Panc1 (cell line): ENCODE results near the gene CHST8.
"Not testable (repeated sequence)": the region's sequence is repeated elsewhere in the genome, so short reads cannot be mapped to it uniquely, and the experiment has no call there.

Experiments
- POLR2AphosphoS5 ChIP-seq: IDR thresholded peaks from 2 replicates; pipeline ENCODE4 v1.6.1; 2012; ENCODE audit warnings: mild to moderate bottlenecking, low read depth, low read length, moderate library complexity
- TCF7L2 ChIP-seq: IDR thresholded peaks from 2 replicates; pipeline ENCODE4 v1.6.1; 2011; ENCODE audit warnings: mild to moderate bottlenecking, low read depth, low read length, inconsistent platforms
- TF ChIP-seq, protein P1 (sequence below): fragments of 450-650 bp; IDR thresholded peaks from 2 replicates; pipeline ENCODE4 v1.5.1; 2017; ENCODE audit warnings: mild to moderate bottlenecking
- TF ChIP-seq, protein P2 (sequence below), 2 experiments: IDR thresholded peaks; 2 replicates each; pipeline ENCODE4 v1.6.1; 2011 to 2012; ENCODE audit warnings: low read depth in 2 of 2, control low read depth in 1 of 2, low read length in 1 of 2, mild to moderate bottlenecking in 1 of 2, moderate library complexity in 1 of 2; ENCODE audit not compliant: insufficient read depth in 1 of 2

DNA sequence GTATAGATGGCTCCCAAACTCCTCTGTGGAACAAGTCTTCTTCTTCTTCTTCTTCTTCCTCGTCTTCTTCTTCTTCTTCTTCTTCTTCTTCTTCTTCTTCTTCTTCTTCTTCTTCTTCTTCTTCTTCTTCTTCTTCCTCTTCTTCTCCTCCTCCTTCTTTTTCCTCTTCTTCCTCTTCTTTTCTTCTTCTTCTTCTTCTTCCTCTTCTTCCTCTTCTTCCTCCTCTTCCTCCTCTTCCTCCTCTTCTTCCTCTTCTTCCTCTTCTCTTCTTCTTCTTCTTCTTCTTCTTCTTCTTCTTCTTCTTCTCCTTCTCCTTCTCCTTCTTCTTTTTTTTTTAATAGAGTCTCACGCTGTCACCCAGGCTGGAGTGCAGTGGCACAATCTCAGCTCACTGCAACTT is 3.4 kb upstream of the CHST8 start:
- TF ChIP-seq, protein P1, sequence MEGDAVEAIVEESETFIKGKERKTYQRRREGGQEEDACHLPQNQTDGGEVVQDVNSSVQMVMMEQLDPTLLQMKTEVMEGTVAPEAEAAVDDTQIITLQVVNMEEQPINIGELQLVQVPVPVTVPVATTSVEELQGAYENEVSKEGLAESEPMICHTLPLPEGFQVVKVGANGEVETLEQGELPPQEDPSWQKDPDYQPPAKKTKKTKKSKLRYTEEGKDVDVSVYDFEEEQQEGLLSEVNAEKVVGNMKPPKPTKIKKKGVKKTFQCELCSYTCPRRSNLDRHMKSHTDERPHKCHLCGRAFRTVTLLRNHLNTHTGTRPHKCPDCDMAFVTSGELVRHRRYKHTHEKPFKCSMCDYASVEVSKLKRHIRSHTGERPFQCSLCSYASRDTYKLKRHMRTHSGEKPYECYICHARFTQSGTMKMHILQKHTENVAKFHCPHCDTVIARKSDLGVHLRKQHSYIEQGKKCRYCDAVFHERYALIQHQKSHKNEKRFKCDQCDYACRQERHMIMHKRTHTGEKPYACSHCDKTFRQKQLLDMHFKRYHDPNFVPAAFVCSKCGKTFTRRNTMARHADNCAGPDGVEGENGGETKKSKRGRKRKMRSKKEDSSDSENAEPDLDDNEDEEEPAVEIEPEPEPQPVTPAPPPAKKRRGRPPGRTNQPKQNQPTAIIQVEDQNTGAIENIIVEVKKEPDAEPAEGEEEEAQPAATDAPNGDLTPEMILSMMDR: not testable (repeated sequence)
- TF ChIP-seq, protein P2, sequence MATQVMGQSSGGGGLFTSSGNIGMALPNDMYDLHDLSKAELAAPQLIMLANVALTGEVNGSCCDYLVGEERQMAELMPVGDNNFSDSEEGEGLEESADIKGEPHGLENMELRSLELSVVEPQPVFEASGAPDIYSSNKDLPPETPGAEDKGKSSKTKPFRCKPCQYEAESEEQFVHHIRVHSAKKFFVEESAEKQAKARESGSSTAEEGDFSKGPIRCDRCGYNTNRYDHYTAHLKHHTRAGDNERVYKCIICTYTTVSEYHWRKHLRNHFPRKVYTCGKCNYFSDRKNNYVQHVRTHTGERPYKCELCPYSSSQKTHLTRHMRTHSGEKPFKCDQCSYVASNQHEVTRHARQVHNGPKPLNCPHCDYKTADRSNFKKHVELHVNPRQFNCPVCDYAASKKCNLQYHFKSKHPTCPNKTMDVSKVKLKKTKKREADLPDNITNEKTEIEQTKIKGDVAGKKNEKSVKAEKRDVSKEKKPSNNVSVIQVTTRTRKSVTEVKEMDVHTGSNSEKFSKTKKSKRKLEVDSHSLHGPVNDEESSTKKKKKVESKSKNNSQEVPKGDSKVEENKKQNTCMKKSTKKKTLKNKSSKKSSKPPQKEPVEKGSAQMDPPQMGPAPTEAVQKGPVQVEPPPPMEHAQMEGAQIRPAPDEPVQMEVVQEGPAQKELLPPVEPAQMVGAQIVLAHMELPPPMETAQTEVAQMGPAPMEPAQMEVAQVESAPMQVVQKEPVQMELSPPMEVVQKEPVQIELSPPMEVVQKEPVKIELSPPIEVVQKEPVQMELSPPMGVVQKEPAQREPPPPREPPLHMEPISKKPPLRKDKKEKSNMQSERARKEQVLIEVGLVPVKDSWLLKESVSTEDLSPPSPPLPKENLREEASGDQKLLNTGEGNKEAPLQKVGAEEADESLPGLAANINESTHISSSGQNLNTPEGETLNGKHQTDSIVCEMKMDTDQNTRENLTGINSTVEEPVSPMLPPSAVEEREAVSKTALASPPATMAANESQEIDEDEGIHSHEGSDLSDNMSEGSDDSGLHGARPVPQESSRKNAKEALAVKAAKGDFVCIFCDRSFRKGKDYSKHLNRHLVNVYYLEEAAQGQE (IDR thresholded peaks at IDR 0.05; ENCODE audit: insufficient read depth in 1 of 2, low read depth in 2 of 2, low read length in 1 of 2): not testable (repeated sequence)
- TF ChIP-seq TCF7L2, POLR2AphosphoS5: not testable (repeated sequence)
